Measurements from ENCODE around the gene PRSS2.

DNA sequence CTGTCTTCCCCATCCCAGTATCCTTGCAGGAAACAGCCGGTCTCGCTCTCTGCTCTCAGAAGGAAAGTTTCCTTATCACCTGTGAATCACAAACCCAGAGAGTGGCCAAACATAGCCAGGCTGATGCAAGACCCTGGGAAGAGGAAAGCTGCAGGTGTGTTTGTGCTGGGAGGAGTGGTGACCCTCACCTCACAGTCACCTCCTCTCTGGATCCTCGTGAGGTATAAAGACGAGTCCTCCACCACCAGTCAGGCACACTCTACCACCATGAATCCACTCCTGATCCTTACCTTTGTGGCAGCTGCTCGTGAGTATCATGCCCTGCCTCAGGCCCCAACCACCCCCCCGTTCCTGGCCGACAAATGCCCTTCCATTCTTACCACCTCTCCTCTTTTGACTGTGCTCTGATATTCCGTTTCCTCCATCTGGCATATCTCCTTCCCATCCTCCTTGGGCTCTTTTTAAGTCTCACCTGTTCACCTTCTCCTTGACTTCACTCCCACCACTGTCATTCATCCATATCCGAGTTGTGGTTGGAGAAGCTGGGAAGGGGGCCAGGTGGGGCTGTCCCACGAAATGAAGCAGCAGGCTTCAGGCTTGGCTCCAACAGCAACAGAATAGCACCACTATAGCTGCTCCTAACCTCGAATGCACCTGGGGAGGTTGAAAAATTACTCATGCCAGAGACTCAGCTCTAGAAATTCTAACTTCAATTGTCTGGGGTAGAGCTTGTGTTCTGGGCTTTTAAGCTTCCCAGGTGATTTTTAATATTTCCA, 21.4 kb upstream of the PRSS2 start, which contains the start of gene PRSS1:
- TF ChIP-seq, protein P1, sequence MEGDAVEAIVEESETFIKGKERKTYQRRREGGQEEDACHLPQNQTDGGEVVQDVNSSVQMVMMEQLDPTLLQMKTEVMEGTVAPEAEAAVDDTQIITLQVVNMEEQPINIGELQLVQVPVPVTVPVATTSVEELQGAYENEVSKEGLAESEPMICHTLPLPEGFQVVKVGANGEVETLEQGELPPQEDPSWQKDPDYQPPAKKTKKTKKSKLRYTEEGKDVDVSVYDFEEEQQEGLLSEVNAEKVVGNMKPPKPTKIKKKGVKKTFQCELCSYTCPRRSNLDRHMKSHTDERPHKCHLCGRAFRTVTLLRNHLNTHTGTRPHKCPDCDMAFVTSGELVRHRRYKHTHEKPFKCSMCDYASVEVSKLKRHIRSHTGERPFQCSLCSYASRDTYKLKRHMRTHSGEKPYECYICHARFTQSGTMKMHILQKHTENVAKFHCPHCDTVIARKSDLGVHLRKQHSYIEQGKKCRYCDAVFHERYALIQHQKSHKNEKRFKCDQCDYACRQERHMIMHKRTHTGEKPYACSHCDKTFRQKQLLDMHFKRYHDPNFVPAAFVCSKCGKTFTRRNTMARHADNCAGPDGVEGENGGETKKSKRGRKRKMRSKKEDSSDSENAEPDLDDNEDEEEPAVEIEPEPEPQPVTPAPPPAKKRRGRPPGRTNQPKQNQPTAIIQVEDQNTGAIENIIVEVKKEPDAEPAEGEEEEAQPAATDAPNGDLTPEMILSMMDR (conservative IDR thresholded peaks at IDR 0.05 in 1 of 2, IDR thresholded peaks at IDR 0.05 in 1 of 2; ENCODE audit: extremely low read depth in 1 of 2, insufficient read depth in 1 of 2, low read depth in 1 of 2, low read length in 2 of 2) = no peak
- TF ChIP-seq EZH2 (IDR thresholded peaks at IDR 0.05; ENCODE audit: borderline replicate concordance, low read length) = no peak
